Bronchial epithelial cell (primary cell): Measurements from ENCODE around the gene ITPR2. TPM values are rescaled to one million over a fixed set of nuclear protein-coding genes. Genes with fewer than 3 reads are reported as not detected.

ENCODE experiments used
- DNase-seq: peaks from one replicate; pipeline ENCODE4 v3.0.0-alpha.2; 2010; ENCODE audit warnings: low read depth
- FAIRE-seq: peaks from 2 replicates; lab custom pipeline; 2011; peaks lifted over from hg19 to GRCh38; lab: Jason Lieb, UNC
- H3K27me3 ChIP-seq: 2 replicates; pipeline ENCODE4 v1.5.1; 2011; ENCODE audit warnings: low read length; ENCODE audit not compliant: control insufficient read depth, insufficient read depth
- H3K36me3 ChIP-seq: 2 replicates; pipeline ENCODE4 v1.5.1; 2011; ENCODE audit warnings: low read length; ENCODE audit not compliant: control insufficient read depth, insufficient read depth
- H3K4me3 ChIP-seq: 2 replicates; pipeline ENCODE4 v1.5.1; 2011; ENCODE audit warnings: mild to moderate bottlenecking, low read depth, low read length, control low read depth
- CTCF ChIP-seq: IDR thresholded peaks from 2 replicates; pipeline ENCODE4 v1.5.1; 2011; ENCODE audit warnings: mild to moderate bottlenecking, moderate library complexity, low read length, control low read depth, inconsistent platforms; ENCODE audit not compliant: insufficient read depth, severe bottlenecking
- total RNA-seq: library from RNA; depleted of rRNA; stranded (reverse); fragments of >200 nt; gene quantifications from 2 replicates; pipeline ENCODE4 v1.2.1, GENCODE V29; 2014

The ITPR2 gene
- total RNA-seq, 1 donor from 2014 or later, result 5.8 TPM

GRCh38 chr12:26725276-26725916 lies 107.6 kb downstream of the ITPR2 start:
- DNase-seq, result no peak
- FAIRE-seq, result no peak
- no peak overlapping the region for H3K4me3 ChIP-seq

GRCh38 chr12:26724309-26724702 lies 108.7 kb downstream of the ITPR2 start:
- DNase-seq (no peak), FAIRE-seq (no peak)
- H3K36me3 ChIP-seq, result no peaks in the 10 kb centered on the region
- no peak overlapping the region for H3K4me3 ChIP-seq
- no peak for TF ChIP-seq CTCF
- no peaks in the 10 kb centered on the region for H3K27me3 ChIP-seq

More at GRCh38 chr12:26725276-26725916, 107.6 kb downstream of the ITPR2 start:
- Histone ChIP-seq H3K27me3 (no peaks in the 10 kb centered on the region), H3K36me3 (no peaks in the 10 kb centered on the region)
- TF ChIP-seq CTCF, result no peak

- no peak for FAIRE-seq
- H3K4me3 ChIP-seq, result no peak overlapping the region
- no peaks in the 10 kb centered on the region for H3K27me3 ChIP-seq
- H3K36me3 ChIP-seq, result no peaks in the 10 kb centered on the region
- TF ChIP-seq CTCF, result no peak
- DNase-seq, result peak; percentile 49
Observed at GRCh38 chr12:26723379-26724308, 109.3 kb downstream of the ITPR2 start.

GRCh38 chr12:26721800-26722199 lies 111.2 kb downstream of the ITPR2 start:
- H3K36me3 ChIP-seq, result no peaks in the 10 kb centered on the region
- H3K4me3 ChIP-seq, result no peak overlapping the region
- DNase-seq (peak; percentile 56), FAIRE-seq (no peak)
- no peaks in the 10 kb centered on the region for H3K27me3 ChIP-seq
- no peak for TF ChIP-seq CTCF

GRCh38 chr12:26719852-26720251 lies 113.1 kb downstream of the ITPR2 start:
- Histone ChIP-seq H3K4me3 (no peak overlapping the region), H3K36me3 (no peaks in the 10 kb centered on the region), H3K27me3 (no peaks in the 10 kb centered on the region)
- no peak for TF ChIP-seq CTCF
- DNase-seq, result no peak
- no peak for FAIRE-seq
